Mammary epithelial cell (primary cell): ENCODE measurements around the gene RCL1.

Source experiments
- EZH2 ChIP-seq: IDR thresholded peaks from 2 replicates; pipeline ENCODE4 v1.6.1; 2012; ENCODE audit warnings: low read length, inconsistent platforms, borderline replicate concordance
- TF ChIP-seq, protein P1 (sequence below), 2 donors: IDR thresholded peaks in 1 of 2; conservative IDR thresholded peaks in 1 of 2; 2 replicates each; pipeline ENCODE4 v1.5.1; 2011 to 2012; ENCODE audit warnings: inconsistent platforms in 2 of 2, low read length in 2 of 2, mild to moderate bottlenecking in 2 of 2, control low read depth in 1 of 2, low read depth in 1 of 2; ENCODE audit not compliant: insufficient read depth in 1 of 2; ENCODE audit errors: extremely low read depth in 1 of 2

DNA sequence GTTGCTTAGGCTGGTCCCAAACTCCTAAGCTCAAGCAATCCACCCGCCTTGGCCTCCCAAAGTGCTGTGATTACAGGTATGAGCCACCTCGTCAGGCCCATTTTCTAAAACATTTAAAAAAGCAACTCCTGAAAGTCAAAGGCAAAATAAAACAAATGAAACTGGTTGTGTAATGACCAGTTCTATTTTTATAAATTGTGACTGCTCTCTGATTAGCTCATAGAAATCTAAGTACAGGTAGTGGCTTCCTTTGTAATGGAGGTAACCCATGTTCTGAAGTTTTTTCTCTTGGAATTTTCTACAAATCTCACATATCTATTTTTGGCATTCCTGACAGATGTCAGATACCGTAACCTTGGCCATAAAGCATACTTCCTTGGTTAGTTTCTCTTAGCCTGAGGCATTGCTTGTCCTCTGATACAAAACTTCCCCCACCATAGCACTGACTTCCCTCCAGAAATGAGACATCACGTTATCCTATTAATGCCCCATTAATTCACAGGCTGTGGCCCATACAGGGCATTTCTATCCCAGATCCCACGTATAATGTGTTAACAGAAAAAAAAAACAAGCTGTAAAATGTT lies 37.6 kb upstream of the RCL1 start:
- TF ChIP-seq, protein P1, sequence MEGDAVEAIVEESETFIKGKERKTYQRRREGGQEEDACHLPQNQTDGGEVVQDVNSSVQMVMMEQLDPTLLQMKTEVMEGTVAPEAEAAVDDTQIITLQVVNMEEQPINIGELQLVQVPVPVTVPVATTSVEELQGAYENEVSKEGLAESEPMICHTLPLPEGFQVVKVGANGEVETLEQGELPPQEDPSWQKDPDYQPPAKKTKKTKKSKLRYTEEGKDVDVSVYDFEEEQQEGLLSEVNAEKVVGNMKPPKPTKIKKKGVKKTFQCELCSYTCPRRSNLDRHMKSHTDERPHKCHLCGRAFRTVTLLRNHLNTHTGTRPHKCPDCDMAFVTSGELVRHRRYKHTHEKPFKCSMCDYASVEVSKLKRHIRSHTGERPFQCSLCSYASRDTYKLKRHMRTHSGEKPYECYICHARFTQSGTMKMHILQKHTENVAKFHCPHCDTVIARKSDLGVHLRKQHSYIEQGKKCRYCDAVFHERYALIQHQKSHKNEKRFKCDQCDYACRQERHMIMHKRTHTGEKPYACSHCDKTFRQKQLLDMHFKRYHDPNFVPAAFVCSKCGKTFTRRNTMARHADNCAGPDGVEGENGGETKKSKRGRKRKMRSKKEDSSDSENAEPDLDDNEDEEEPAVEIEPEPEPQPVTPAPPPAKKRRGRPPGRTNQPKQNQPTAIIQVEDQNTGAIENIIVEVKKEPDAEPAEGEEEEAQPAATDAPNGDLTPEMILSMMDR (conservative IDR thresholded peaks at IDR 0.05 in 1 of 2, IDR thresholded peaks at IDR 0.05 in 1 of 2; ENCODE audit: extremely low read depth in 1 of 2, insufficient read depth in 1 of 2, low read depth in 1 of 2, low read length in 2 of 2): no peak
- TF ChIP-seq EZH2: no peak
